SK-N-SH (cell line): ENCODE measurements around the gene CISH. TPM values are rescaled to one million over a fixed set of nuclear protein-coding genes. Genes with fewer than 3 reads are reported as not detected.

ENCODE experiments used
- CTCF ChIA-PET: fragments of 300-600, 350-600 bp; formaldehyde crosslinking; extraction: SDS; loops from one replicate; lab custom pipeline; 2021; lab: Yijun Ruan, JAX
- POLR2A ChIA-PET: fragments of 350-600 bp; sonication (Branson Sonifier 250); formaldehyde crosslinking; extraction: SDS; loops from one replicate; lab custom pipeline; 2020; ENCODE audit warnings: antibody characterized with exemption, inconsistent platforms; lab: Yijun Ruan, JAX
- DNase-seq: peaks from one replicate; pipeline ENCODE4 v3.0.0; 2012
- H2AFZ ChIP-seq: fragments of 200-600 bp; sonication (generic); 2 replicates; pipeline ENCODE4 v1.8.1; 2016; ENCODE audit warnings: antibody characterized with exemption, mild to moderate bottlenecking, low read depth
- H3F3A ChIP-seq: fragments of 200-600 bp; sonication (generic); replicated peaks from 2 replicates; pipeline ENCODE3; 2016; ENCODE audit warnings: antibody characterized with exemption, mild to moderate bottlenecking; ENCODE audit not compliant: insufficient read depth
- H3K27ac ChIP-seq, 2 experiments: fragments of 200-500 bp in 1 of 2; fragments of 200-600 bp in 1 of 2; sonication (Bioruptor generic) in 1 of 2; sonication (generic), shearing (Covaris generic) in 1 of 2; 2 replicates each; pipeline versions ENCODE4 v1.5.1 to v1.6.1; 2014 to 2016; ENCODE audit warnings: low read depth in 2 of 2, inconsistent platforms in 1 of 2, low read length in 1 of 2, mild to moderate bottlenecking in 1 of 2, mixed read lengths in 1 of 2
- H3K27me3 ChIP-seq: fragments of 200-600 bp; sonication (generic), shearing (Covaris generic); 2 replicates; pipeline ENCODE4 v1.6.1; 2016; ENCODE audit warnings: mixed run types; ENCODE audit not compliant: insufficient read depth
- H3K36me3 ChIP-seq, 2 experiments: fragments of 200-500 bp in 1 of 2; fragments of 200-600 bp in 1 of 2; sonication (Bioruptor generic) in 1 of 2; sonication (generic) in 1 of 2; replicated peaks in 1 of 2; 2 replicates each; pipeline versions ENCODE3 to v1.5.1; 2014 to 2016; ENCODE audit warnings: low read length in 1 of 2, mild to moderate bottlenecking in 1 of 2; ENCODE audit not compliant: insufficient read depth in 2 of 2, control insufficient read depth in 1 of 2
- H3K4me1 ChIP-seq, 2 experiments: fragments of 200-500 bp in 1 of 2; fragments of 200-600 bp in 1 of 2; sonication (Bioruptor generic) in 1 of 2; sonication (generic), shearing (Covaris generic) in 1 of 2; 2 replicates each; pipeline versions ENCODE4 v1.5.1 to v1.6.1; 2014 to 2016; ENCODE audit warnings: low read depth in 1 of 2, low read length in 1 of 2, mixed run types in 1 of 2; ENCODE audit not compliant: insufficient read depth in 2 of 2, control insufficient read depth in 1 of 2
- H3K4me2 ChIP-seq: fragments of 200-600 bp; sonication (generic), shearing (Covaris generic); 2 replicates; pipeline ENCODE4 v1.6.1; 2017; ENCODE audit warnings: mixed run types
- H3K4me3 ChIP-seq, 2 experiments: fragments of 200-500 bp in 1 of 2; fragments of 200-600 bp in 1 of 2; sonication (Bioruptor generic) in 1 of 2; sonication (generic), shearing (Covaris generic) in 1 of 2; 2 replicates each; pipeline versions ENCODE4 v1.5.1 to v1.8.1; 2014 to 2016; ENCODE audit warnings: low read depth in 2 of 2, inconsistent platforms in 1 of 2, low read length in 1 of 2, mild to moderate bottlenecking in 1 of 2, mixed read lengths in 1 of 2, moderate library complexity in 1 of 2
- H3K79me2 ChIP-seq: fragments of 200-600 bp; sonication (generic); 2 replicates; pipeline ENCODE4 v1.8.1; 2017; ENCODE audit warnings: mild to moderate bottlenecking; ENCODE audit not compliant: insufficient read depth
- H3K9ac ChIP-seq: fragments of 200-600 bp; sonication (generic); 2 replicates; pipeline ENCODE4 v1.6.1; 2017; ENCODE audit warnings: mixed run types
- H3K9me2 ChIP-seq: fragments of 200-600 bp; sonication (generic); 2 replicates; pipeline ENCODE4 v1.6.1; 2017; ENCODE audit warnings: mixed run types
- H3K9me3 ChIP-seq: fragments of 200-600 bp; sonication (generic); 2 replicates; pipeline ENCODE4 v1.6.1; 2017; ENCODE audit warnings: mixed run types, mild to moderate bottlenecking, moderate library complexity
- H4K20me1 ChIP-seq: fragments of 200-600 bp; sonication (generic); 2 replicates; pipeline ENCODE4 v1.6.1; 2017; ENCODE audit warnings: mild to moderate bottlenecking, mixed run types; ENCODE audit not compliant: insufficient read depth
- CHD2 ChIP-seq: fragments of 150-350 bp; IDR thresholded peaks from 2 replicates; pipeline ENCODE4 v1.6.1; 2018; ENCODE audit warnings: low read length; ENCODE audit not compliant: partially characterized antibody
- ELF1 ChIP-seq: IDR thresholded peaks from 2 replicates; pipeline ENCODE4 v1.4.0; 2012
- FOSL2 ChIP-seq: IDR thresholded peaks from 2 replicates; pipeline ENCODE4 v1.4.0; 2012; ENCODE audit warnings: low read depth, mild to moderate bottlenecking, moderate library complexity, borderline replicate concordance
- FOXJ3 ChIP-seq: sonication (generic); formaldehyde crosslinking; IDR thresholded peaks from 2 replicates; pipeline ENCODE4 v1.5.1; 2020; ENCODE audit warnings: mild to moderate bottlenecking, missing genetic modification reagents
- FOXM1 ChIP-seq: IDR thresholded peaks from 2 replicates; pipeline ENCODE4 v1.4.0; 2012; ENCODE audit warnings: low read depth, mild to moderate bottlenecking
- GABPA ChIP-seq: IDR thresholded peaks from 2 replicates; pipeline ENCODE4 v1.4.0; 2012; ENCODE audit warnings: low read depth, mild to moderate bottlenecking
- NFIC ChIP-seq: IDR thresholded peaks from 2 replicates; pipeline ENCODE4 v1.4.0; 2012; ENCODE audit warnings: borderline replicate concordance
- NRF1 ChIP-seq: IDR thresholded peaks from 2 replicates; pipeline ENCODE4 v1.6.1; 2012; ENCODE audit warnings: low read depth, mild to moderate bottlenecking, low read length
- POLR2AphosphoS5 ChIP-seq: IDR thresholded peaks from 2 replicates; pipeline ENCODE4 v1.6.1; 2012; ENCODE audit warnings: low read depth, low read length
- RAD21 ChIP-seq: IDR thresholded peaks from 2 replicates; pipeline ENCODE4 v1.6.1; 2012; ENCODE audit warnings: mild to moderate bottlenecking, low read length
- RCOR1 ChIP-seq: fragments of 150-350 bp; IDR thresholded peaks from 2 replicates; pipeline ENCODE4 v1.6.1; 2017; ENCODE audit warnings: antibody characterized with exemption, low read length
- RFX5 ChIP-seq: IDR thresholded peaks from 2 replicates; pipeline ENCODE4 v1.6.1; 2012; ENCODE audit warnings: mild to moderate bottlenecking, improper control_type of control experiment, low read length
- RXRA ChIP-seq: IDR thresholded peaks from 2 replicates; pipeline ENCODE4 v1.4.0; 2012; ENCODE audit warnings: low read depth, mild to moderate bottlenecking, borderline replicate concordance
- SIN3A ChIP-seq: IDR thresholded peaks from 2 replicates; pipeline ENCODE4 v1.6.1; 2012; ENCODE audit warnings: low read depth, mild to moderate bottlenecking, low read length, moderate library complexity, borderline replicate concordance
- SMC3 ChIP-seq: IDR thresholded peaks from 2 replicates; pipeline ENCODE4 v1.6.1; 2012; ENCODE audit warnings: low read depth, low read length, improper control_type of control experiment
- TAF1 ChIP-seq: IDR thresholded peaks from 2 replicates; pipeline ENCODE4 v1.6.1; 2012; ENCODE audit warnings: low read depth, mild to moderate bottlenecking, low read length, moderate library complexity, borderline replicate concordance
- TCF12 ChIP-seq: IDR thresholded peaks from 2 replicates; pipeline ENCODE4 v1.4.0; 2012
- YY1 ChIP-seq: IDR thresholded peaks from 2 replicates; pipeline ENCODE4 v1.4.0; 2012; ENCODE audit warnings: low read depth, mild to moderate bottlenecking
- WGBS: methylation state at CpG from one replicate; pipeline ENCODE4 v1.1.6; 2017; ENCODE audit warnings: low lambda C conversion rate; 5-methylcytosine and 5-hydroxymethylcytosine counted together
- polyA plus RNA-seq, 3 experiments: library from polyadenylated mRNA; depleted of rRNA; stranded (reverse); fragments of >200 nt; gene quantifications; 2 replicates each; pipeline ENCODE4 v1.2.3, GENCODE V29; 2012
- TF ChIP-seq, protein P1 (sequence below): IDR thresholded peaks from 2 replicates; pipeline ENCODE4; 2012
- TF ChIP-seq, protein P2 (sequence below): fragments of 150-350 bp; IDR thresholded peaks from 2 replicates; pipeline ENCODE4 v1.6.1; 2016; ENCODE audit warnings: mild to moderate bottlenecking, low read depth, low read length
- TF ChIP-seq, protein P3 (sequence below): fragments of 150-350 bp; IDR thresholded peaks from 2 replicates; pipeline ENCODE4 v1.6.1; 2017; ENCODE audit warnings: antibody characterized with exemption, low read length, low read depth, borderline replicate concordance

Gene CISH
- polyA plus RNA-seq, 1 of the 3 experiments (the other 2 are of a cell fraction) = 2.6 TPM

DNA sequence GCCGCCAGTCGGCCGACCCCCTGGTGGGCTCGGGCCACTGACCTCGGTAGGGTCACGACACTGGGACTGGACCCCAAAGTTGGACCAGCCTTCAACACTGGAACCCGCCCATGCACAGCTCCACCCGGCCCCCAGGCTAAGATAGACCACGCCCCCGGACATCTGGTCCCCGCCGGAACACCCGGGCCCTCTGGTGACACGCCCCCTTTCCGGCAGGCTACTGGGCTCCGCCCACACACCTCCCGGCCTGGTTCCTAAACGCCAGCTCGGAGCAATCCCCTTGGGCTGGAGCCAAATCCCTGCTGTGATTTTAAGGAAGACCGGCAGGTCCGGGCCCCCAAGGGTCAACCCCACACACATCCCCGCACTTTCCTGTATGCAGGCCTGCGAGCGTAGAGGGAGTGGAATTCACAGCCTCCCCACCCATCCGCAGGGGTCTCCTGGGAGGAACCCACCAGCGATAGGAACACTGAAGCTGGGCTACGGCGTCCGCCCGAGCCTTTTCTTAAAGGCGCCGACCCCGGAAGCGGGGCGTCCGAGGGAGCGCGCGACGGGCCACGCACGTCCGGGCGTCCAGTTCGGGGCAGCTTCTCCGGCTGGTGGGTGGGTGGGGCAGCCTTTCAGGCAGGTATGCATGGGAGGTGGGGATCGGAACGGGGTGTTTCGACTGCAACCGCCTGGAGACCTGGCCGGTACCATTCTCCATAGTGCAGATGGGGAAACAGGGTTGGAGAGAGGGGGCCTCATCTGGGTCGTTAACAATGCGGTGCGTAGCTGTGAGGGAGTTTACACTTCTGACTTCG, 42.4 kb downstream of the CISH start, which contains the start of gene HEMK1 (continued):
- peak; percentile 98 for TF ChIP-seq GABPA
- TF ChIP-seq RCOR1 = no peak
- no peak for TF ChIP-seq SMC3
- peak; percentile 92 for TF ChIP-seq ELF1
- TF ChIP-seq, protein P1, sequence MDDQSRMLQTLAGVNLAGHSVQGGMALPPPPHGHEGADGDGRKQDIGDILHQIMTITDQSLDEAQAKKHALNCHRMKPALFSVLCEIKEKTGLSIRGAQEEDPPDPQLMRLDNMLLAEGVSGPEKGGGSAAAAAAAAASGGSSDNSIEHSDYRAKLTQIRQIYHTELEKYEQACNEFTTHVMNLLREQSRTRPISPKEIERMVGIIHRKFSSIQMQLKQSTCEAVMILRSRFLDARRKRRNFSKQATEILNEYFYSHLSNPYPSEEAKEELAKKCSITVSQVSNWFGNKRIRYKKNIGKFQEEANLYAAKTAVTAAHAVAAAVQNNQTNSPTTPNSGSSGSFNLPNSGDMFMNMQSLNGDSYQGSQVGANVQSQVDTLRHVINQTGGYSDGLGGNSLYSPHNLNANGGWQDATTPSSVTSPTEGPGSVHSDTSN = 0 out of 2 replicates have a peak, but pooled peaks have one; percentile 28
- TF ChIP-seq, protein P2, sequence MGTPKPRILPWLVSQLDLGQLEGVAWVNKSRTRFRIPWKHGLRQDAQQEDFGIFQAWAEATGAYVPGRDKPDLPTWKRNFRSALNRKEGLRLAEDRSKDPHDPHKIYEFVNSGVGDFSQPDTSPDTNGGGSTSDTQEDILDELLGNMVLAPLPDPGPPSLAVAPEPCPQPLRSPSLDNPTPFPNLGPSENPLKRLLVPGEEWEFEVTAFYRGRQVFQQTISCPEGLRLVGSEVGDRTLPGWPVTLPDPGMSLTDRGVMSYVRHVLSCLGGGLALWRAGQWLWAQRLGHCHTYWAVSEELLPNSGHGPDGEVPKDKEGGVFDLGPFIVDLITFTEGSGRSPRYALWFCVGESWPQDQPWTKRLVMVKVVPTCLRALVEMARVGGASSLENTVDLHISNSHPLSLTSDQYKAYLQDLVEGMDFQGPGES = no peak
- TF ChIP-seq SIN3A = peak; percentile 77
- no peak for TF ChIP-seq FOSL2
- TF ChIP-seq RFX5 = no peak
- TF ChIP-seq FOXM1 = no peak
- TF ChIP-seq POLR2AphosphoS5 = peak; percentile 59; the same call in 1 of the 2 replicates

DNA sequence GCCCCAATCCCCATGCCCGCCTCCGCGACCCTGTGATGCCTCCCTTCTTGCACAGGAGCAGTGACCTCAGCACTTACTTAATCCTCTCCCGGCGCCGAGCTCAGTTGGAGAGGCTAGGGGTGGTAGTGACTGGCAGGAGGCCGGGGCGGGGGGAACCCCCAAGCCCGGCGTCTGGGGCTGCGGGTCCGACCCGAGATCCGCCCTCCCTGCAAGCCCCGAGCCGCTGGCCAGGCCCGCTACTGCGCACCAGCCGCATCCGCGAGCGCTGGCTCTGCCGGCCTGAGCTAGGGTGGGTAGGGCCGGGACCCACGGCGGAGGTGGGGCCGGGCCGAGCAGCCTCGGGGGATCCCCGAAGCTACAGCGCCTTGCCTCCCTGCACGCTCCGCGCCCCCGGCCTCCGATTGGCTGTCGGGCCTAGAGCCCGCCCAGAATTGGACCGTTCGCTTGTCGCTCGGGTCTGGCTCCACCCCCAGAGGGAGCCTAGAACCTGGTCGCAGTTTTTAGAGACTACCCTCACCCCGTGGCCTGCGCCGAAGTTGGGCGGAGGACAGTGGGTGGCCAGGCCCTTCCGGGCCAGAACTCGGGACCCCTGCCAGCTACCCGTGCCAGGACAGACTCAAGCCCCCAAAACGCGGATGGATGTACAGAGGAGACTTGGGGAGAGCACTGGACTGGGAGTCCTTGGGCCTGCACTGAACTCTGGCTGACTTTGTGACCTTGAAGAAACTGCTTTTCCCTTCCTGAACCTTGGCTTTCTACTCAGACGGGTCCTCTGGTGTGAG, 44.0 kb downstream of the CISH start, which contains the start of gene C3orf18:
TSS of gene C3orf18 (minus strand) at position 362 of the 782 bp plus-strand sequence. CDS start 2,048 bp downstream, outside the sequence.
- H4K20me1 ChIP-seq = no peaks in the 10 kb centered on the region
- H3K4me1 ChIP-seq = peaks cover 0 to 22% of the 10 kb centered on the region in 2 experiments; a peak in 1 of 4 replicates
- H3K27ac ChIP-seq = peak within 1 kb of the TSS; percentile 11 to 86; a peak in 2 of 4 replicates
- H3F3A ChIP-seq = no peaks in the 10 kb centered on the region
- ChIA-PET POLR2A (interaction anchor here (0.6 to 1.2 kb wide), 4 partner anchors 137 to 933 kb away, joined by 3 to 4 read pairs (median 4); no protein-coding TSS in a partner anchor), CTCF (interaction anchor here (0.7 to 31.2 kb wide), 9 partner anchors 10 to 816 kb away, joined by 3 to 648 read pairs (median 4); partner anchors contain the start of genes CISH and MAPKAPK3)
- no peaks in the 10 kb centered on the region for H3K9me2 ChIP-seq
- DNase-seq = peak; percentile 96
- WGBS = 33% methylated on average over 9 of the region's 53 CpGs
- no peaks in the 10 kb centered on the region for H3K27me3 ChIP-seq
- peak within 1 kb of the TSS; percentile 95 for H2AFZ ChIP-seq
- peak within 1 kb of the TSS; percentile 92 for H3K4me2 ChIP-seq
- H3K4me3 ChIP-seq = peak within 1 kb of the TSS; percentile 71 to 81
- H3K79me2 ChIP-seq = peaks cover 9% of the 10 kb centered on the region
- TF ChIP-seq, protein P1 = peak; percentile 99
- TF ChIP-seq, protein P2 = peak; percentile 70
- TF ChIP-seq YY1 (no peak), TCF12 (no peak), FOXM1 (no peak), POLR2AphosphoS5 (no peak), CHD2 (peak; percentile 46), RXRA (no peak), TAF1 (no peak), NFIC (no peak), FOXJ3 (CRISPR knock-in tag) (no peak), NRF1 (peak; percentile 33; the same call in 1 of the 2 replicates), RAD21 (no peak)
- TF ChIP-seq, protein P3, sequence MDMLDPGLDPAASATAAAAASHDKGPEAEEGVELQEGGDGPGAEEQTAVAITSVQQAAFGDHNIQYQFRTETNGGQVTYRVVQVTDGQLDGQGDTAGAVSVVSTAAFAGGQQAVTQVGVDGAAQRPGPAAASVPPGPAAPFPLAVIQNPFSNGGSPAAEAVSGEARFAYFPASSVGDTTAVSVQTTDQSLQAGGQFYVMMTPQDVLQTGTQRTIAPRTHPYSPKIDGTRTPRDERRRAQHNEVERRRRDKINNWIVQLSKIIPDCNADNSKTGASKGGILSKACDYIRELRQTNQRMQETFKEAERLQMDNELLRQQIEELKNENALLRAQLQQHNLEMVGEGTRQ = no peak
- H3K36me3 ChIP-seq = peaks cover 3% of the 10 kb centered on the region in 2 experiments
- H3K9me3 ChIP-seq = no peaks in the 10 kb centered on the region
- peak within 1 kb of the TSS; percentile 70 for H3K9ac ChIP-seq
